Measurements from ENCODE around the gene CD3G.
"Not testable (repeated sequence)": the region's sequence is repeated elsewhere in the genome, so short reads cannot be mapped to it uniquely, and the experiment has no call there.

CD3G gene

DNA sequence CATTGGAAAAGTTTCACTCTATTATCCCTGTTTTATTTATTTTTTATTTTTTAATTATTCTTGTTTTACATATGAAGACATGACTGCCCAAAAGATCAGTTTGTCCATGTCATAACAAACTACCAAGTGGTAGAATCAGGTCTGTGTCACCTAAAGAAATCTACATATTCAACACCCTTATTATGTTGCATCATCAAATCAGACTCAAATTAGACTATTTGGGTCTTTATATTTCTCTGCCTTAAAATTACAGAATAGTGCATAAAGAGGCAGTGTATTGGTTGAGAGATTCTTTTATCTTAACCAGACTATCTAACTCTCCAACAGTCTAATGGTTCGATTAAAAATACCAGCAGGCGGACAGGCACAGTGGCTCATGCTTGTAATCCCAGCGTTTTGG is 38.8 kb downstream of the CD3G start:
- DNase-seq: no peak

DNA sequence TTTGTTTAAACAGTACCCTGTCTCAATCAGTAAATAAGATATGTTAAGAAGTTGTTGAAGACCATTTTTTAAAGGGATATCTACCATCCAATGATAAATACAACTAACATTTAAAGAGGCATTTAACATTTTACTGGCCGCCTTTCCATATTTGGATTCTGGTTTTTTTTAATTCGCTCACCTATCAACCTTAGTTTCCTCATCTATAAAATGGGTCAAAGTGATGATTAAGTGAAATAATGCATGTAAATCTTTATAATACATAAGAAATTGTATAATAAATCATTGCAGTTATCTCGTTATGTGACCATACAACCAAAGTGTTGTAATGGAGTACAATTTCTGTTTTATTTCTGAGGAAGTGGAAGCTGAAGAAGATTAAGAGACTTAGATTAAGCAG is 39.5 kb downstream of the CD3G start:
- DNase-seq: no peak

- DNase-seq: peak; percentile 27
These were observed 52.0 kb downstream of the CD3G start for GRCh38 chr11:118396097-118396501.

DNA sequence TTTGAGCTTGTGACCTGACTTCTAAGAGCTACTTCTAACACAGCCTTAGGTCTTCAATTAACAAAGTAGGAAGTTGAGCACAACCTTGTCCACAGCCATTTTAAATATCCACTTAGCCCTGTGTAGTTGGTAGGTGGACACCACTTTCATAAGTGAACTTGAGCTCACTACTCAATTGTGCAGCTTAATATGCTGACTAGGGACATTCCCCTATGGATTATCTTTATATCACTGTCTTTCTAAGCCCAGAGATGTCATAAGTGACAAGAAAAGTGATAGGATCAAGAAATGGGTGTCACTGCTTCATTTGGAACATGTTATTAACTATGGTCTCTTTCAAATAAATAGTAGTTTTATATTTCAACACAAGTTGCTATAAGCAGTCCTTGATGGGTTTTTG is 53.3 kb downstream of the CD3G start:
- DNase-seq: no peak

DNA sequence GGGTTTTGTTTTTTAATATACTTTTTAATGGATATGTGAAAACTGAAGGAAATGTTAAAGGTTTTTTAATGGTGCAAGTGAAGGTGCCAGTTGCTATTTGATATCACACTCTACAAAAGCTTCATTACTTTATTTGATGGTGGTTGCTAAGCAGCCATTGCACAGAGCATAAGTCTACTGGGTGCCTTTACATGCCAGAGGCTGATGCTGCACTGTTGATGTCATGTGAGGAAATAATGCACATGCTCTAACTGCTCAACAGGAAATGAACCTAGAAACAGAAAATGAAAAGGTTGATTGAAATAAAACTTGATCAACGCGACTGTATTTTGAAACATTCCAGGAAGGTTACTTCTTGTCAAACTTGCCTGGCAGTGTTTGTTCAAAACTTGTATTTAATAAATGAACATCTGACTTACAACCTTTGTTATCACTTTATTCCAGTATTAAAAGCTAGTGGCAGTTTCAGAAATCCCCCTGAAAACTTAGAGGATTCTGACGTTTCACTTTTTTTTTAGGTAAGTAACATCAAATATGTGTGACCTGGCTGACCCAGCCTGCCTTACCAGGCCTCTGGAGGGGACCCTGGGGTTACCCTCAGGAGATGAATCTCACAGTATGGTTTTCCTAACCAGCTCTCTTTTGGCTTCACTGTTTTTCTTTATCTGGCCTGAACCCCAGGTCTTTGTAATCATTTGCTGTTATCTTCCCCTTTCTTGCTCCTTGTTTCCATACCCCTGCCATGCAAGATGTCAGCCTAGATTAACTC is 54.8 kb downstream of the CD3G start:
- DNase-seq: peak; percentile 87

DNA sequence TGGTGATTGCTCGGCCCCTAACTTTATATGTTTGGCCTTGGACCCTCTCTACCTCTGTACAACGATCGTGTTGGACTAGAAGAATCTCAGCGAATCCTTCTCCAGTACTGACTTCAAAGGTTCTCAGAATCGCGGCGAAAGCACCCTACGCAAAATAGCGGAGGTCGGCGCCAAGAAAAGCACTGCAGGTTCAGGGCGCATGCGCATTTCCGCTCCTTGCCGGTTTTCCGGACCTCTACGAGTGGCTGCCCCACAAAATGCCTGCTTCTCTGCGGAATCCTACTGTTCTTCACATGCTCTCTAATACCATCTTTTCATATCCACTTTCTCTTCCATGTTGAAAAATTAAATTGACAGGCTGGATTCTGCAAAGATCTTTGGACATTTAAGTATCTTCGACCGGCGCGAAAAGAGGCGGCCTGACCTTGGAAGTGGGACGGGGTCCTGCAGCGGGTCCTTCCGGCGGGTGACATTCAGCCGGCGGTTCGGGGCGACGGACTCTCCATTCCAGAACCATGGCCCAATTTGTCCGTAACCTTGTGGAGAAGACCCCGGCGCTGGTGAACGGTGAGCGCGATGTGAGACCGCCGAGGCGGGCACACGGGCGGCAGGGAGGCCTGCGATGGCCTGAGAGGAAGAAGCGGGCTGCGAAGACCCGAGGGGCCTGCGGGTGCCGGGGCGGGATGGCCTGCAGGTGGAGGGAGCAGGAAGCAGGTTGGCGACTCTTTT is 57.2 kb downstream of the CD3G start, which contains the start of gene ATP5MG:
ATP5MG (plus strand) TSS at position 456 of the 729 bp plus-strand sequence; CDS start at position 516, 60 bp downstream.
- DNase-seq: peak; percentile 93

GRCh38 chr11:118401880-118402590 is 57.9 kb downstream of the CD3G start:
- no peak for DNase-seq

GRCh38 chr11:118402594-118402993 is 58.5 kb downstream of the CD3G start:
- DNase-seq: not testable (repeated sequence)
